AG09309 (cell line): ENCODE data around the gene EVA1A.
A peak's percentile ranks its signal among the peaks of the same experiment; 100 is the strongest.

ENCODE experiments used
- DNase-seq: peaks from one replicate; pipeline ENCODE4 v3.0.0-alpha.2; 2010; ENCODE audit warnings: low read depth
- H3K4me3 ChIP-seq: 2 replicates; pipeline ENCODE4 v1.5.1; 2011; ENCODE audit warnings: mild to moderate bottlenecking, low read depth, low read length, moderate library complexity; ENCODE audit not compliant: control insufficient read depth
- CTCF ChIP-seq: IDR thresholded peaks from 2 replicates; pipeline ENCODE4 v1.5.1; 2011; ENCODE audit warnings: mild to moderate bottlenecking, low read depth, low read length, inconsistent platforms; ENCODE audit not compliant: insufficient read depth, control insufficient read depth; ENCODE audit errors: missing control alignments

The EVA1A gene

GRCh38 chr2:75462721-75463120 lies 98.0 kb downstream of the EVA1A start:
- TF ChIP-seq CTCF: no peak
- H3K4me3 ChIP-seq: no peak overlapping the region
- no peak for DNase-seq

- TF ChIP-seq CTCF: no peak
- DNase-seq: no peak
- H3K4me3 ChIP-seq: no peak overlapping the region
Measured at GRCh38 chr2:75462206-75462605, 98.5 kb downstream of the EVA1A start.

GRCh38 chr2:75460630-75461029 lies 100.1 kb downstream of the EVA1A start:
- no peak overlapping the region for H3K4me3 ChIP-seq
- DNase-seq: no peak
- TF ChIP-seq CTCF: no peak

GRCh38 chr2:75459565-75460310 lies 101.0 kb downstream of the EVA1A start:
- no peak overlapping the region for H3K4me3 ChIP-seq
- DNase-seq: peak; percentile 82
- TF ChIP-seq CTCF: no peak

- no peak overlapping the region for H3K4me3 ChIP-seq
- TF ChIP-seq CTCF: no peak
- no peak for DNase-seq
Measured at GRCh38 chr2:75458201-75458600, 102.5 kb downstream of the EVA1A start.

GRCh38 chr2:75456825-75457224 lies 103.9 kb downstream of the EVA1A start:
- DNase-seq: no peak
- no peak for TF ChIP-seq CTCF
- no peak overlapping the region for H3K4me3 ChIP-seq

GRCh38 chr2:75456111-75456510 lies 104.6 kb downstream of the EVA1A start:
- no peak for DNase-seq
- TF ChIP-seq CTCF: no peak
- no peak overlapping the region for H3K4me3 ChIP-seq
